ENCODE data around the gene CCDC107.

DNA sequence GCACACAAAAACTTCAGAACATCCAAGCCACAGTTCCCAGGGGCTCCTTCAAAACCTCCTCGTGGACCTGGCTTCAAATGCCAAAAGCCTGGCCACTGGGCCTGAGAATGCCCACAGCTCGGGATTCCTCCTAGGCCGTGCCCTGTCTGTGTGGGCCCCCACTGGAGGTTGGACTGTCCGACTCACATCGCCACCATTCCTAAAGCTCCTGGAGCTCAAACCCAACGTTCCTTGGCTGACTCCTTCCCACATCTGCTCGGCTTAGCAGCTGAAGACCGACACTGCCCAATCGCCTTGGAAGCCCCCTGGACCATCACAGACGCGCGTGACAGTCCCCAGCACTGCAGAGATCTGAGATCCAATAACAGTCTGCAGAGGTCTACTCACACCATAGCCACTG lies 15.0 kb upstream of the CCDC107 start:
- TF ChIP-seq, protein P1, sequence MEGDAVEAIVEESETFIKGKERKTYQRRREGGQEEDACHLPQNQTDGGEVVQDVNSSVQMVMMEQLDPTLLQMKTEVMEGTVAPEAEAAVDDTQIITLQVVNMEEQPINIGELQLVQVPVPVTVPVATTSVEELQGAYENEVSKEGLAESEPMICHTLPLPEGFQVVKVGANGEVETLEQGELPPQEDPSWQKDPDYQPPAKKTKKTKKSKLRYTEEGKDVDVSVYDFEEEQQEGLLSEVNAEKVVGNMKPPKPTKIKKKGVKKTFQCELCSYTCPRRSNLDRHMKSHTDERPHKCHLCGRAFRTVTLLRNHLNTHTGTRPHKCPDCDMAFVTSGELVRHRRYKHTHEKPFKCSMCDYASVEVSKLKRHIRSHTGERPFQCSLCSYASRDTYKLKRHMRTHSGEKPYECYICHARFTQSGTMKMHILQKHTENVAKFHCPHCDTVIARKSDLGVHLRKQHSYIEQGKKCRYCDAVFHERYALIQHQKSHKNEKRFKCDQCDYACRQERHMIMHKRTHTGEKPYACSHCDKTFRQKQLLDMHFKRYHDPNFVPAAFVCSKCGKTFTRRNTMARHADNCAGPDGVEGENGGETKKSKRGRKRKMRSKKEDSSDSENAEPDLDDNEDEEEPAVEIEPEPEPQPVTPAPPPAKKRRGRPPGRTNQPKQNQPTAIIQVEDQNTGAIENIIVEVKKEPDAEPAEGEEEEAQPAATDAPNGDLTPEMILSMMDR (IDR thresholded peaks at IDR 0.05): no peak
- no peak for TF ChIP-seq EP300 (IDR thresholded peaks at IDR 0.05)

Data from ovary (tissue), 3 donors.